G401.6 (cell line): Measurements from ENCODE around the gene SMIM41.

Experiments used
- FAIRE-seq: peaks from 2 replicates; lab custom pipeline; 2012; peaks lifted over from hg19 to GRCh38; lab: Jason Lieb, UNC

SMIM41 gene

GRCh38 chr12:52063082-52063924 is 16.2 kb upstream of the SMIM41 start:
- no peak for FAIRE-seq

GRCh38 chr12:52063981-52064649 is 15.4 kb upstream of the SMIM41 start:
- FAIRE-seq: no peak

GRCh38 chr12:52066346-52067080 is 13.0 kb upstream of the SMIM41 start:
- no peak for FAIRE-seq

- no peak for FAIRE-seq
Observed at GRCh38 chr12:52067081-52067374, 12.5 kb upstream of the SMIM41 start.

GRCh38 chr12:52069327-52070184 is 9.9 kb upstream of the SMIM41 start, which contains the start of gene ATG101:
TSS of gene ATG101 (plus strand) at chr12:52069978. CDS start at chr12:52073651, 3,673 bp downstream.
- peak; percentile 47 for FAIRE-seq

GRCh38 chr12:52070185-52070925 is 9.1 kb upstream of the SMIM41 start:
- no peak for FAIRE-seq

GRCh38 chr12:52073531-52074381 is 5.7 kb upstream of the SMIM41 start:
- no peak for FAIRE-seq

GRCh38 chr12:52074971-52075724 is 4.4 kb upstream of the SMIM41 start:
- FAIRE-seq: no peak

GRCh38 chr12:52076811-52077210 is 2.7 kb upstream of the SMIM41 start:
- FAIRE-seq: no peak

- no peak for FAIRE-seq
Observed at GRCh38 chr12:52078276-52078675, 1.2 kb upstream of the SMIM41 start.

- no peak for FAIRE-seq
Observed at GRCh38 chr12:52080403-52081251, 1.1 kb downstream of the SMIM41 start.

- no peak for FAIRE-seq
Observed at GRCh38 chr12:52081263-52081733, 1.8 kb downstream of the SMIM41 start.

GRCh38 chr12:52082026-52082668 is 2.6 kb downstream of the SMIM41 start:
- FAIRE-seq: no peak

- no peak for FAIRE-seq
Observed at GRCh38 chr12:52082669-52082987, 3.1 kb downstream of the SMIM41 start.

- no peak for FAIRE-seq
Observed at GRCh38 chr12:52082988-52083637, 3.6 kb downstream of the SMIM41 start.

GRCh38 chr12:52083638-52083996 is 4.1 kb downstream of the SMIM41 start:
- no peak for FAIRE-seq

GRCh38 chr12:52084491-52085231 is 5.2 kb downstream of the SMIM41 start:
- no peak for FAIRE-seq
